LNCAP (cell line): Measurements from ENCODE around the gene KRTAP5-10.

Source experiments
- CTCF ChIP-seq: fragments of 450-650 bp; IDR thresholded peaks from 2 replicates; pipeline ENCODE4 v1.5.1; 2017; ENCODE audit warnings: mild to moderate bottlenecking

The KRTAP5-10 gene

GRCh38 chr11:71539017-71539416 lies 26.3 kb upstream of the KRTAP5-10 start:
- TF ChIP-seq CTCF: no peak

- TF ChIP-seq CTCF: no peak
Observed at GRCh38 chr11:71542382-71542781, 23.0 kb upstream of the KRTAP5-10 start.

- no peak for TF ChIP-seq CTCF
Observed at GRCh38 chr11:71542879-71543777, 22.2 kb upstream of the KRTAP5-10 start.

- no peak for TF ChIP-seq CTCF
Observed at GRCh38 chr11:71543866-71544265, 21.5 kb upstream of the KRTAP5-10 start.

GRCh38 chr11:71544525-71545214 lies 20.7 kb upstream of the KRTAP5-10 start:
- no peak for TF ChIP-seq CTCF

GRCh38 chr11:71545405-71545966 lies 19.9 kb upstream of the KRTAP5-10 start:
- no peak for TF ChIP-seq CTCF

- no peak for TF ChIP-seq CTCF
Observed at GRCh38 chr11:71548120-71548519, 17.2 kb upstream of the KRTAP5-10 start, which contains the start of gene KRTAP5-9. KRTAP5-9 (plus strand) TSS chr11:71548420; CDS start chr11:71548658, 238 bp downstream.
